Endothelial cell of umbilical vein (primary cell): Measurements from ENCODE around the gene OTOGL. TPM values are rescaled to one million over a fixed set of nuclear protein-coding genes. Genes with fewer than 3 reads are reported as not detected.

Experiments
- BruUV-seq: library from RNA; stranded (reverse); fragments of 400-500 nt; replicated peaks from 2 replicates; lab custom pipeline; 2021; lab: Mats Ljungman, UMichigan
- CTCF ChIA-PET: fragments of 300-600, 350-600 bp; sonication (Branson Sonifier 250); formaldehyde crosslinking; loops from one replicate; lab custom pipeline; 2021; ENCODE audit warnings: antibody characterized with exemption, inconsistent platforms; lab: Charles Lee
- POLR2A ChIA-PET: fragments of 300-600, 350-600 bp; sonication (Branson Sonifier 250); formaldehyde crosslinking; loops from one replicate; lab custom pipeline; 2021; ENCODE audit warnings: antibody characterized with exemption, inconsistent platforms; lab: Charles Lee
- DNase-seq: peaks from one replicate; pipeline ENCODE4 v3.0.0-alpha.2; 2011; ENCODE audit warnings: low read depth, low spot score
- FAIRE-seq: peaks from 2 replicates; lab custom pipeline; 2011; peaks lifted over from hg19 to GRCh38; lab: Jason Lieb, UNC
- H2AFZ ChIP-seq: 2 replicates; pipeline ENCODE4 v1.6.0; 2012; ENCODE audit warnings: low read depth, low read length, control low read depth, inconsistent platforms
- H3K27ac ChIP-seq: 2 replicates; pipeline ENCODE4 v1.5.1; 2011; ENCODE audit warnings: low read depth, mild to moderate bottlenecking, control low read depth, low read length, moderate library complexity; ENCODE audit not compliant: insufficient read depth
- H3K27me3 ChIP-seq, 2 experiments: 2 replicates each; pipeline versions ENCODE4 v1.6.0 to v1.6.1; 2011; ENCODE audit warnings: low read length in 2 of 2, mixed read lengths in 1 of 2; ENCODE audit not compliant: control insufficient read depth in 2 of 2, insufficient read depth in 2 of 2
- H3K36me3 ChIP-seq, 2 experiments: 2 replicates in 1 of 2; 3 replicates in 1 of 2; pipeline ENCODE4 v1.5.1; 2011; ENCODE audit warnings: low read length in 2 of 2, mild to moderate bottlenecking in 1 of 2, moderate library complexity in 1 of 2; ENCODE audit not compliant: control insufficient read depth in 2 of 2, insufficient read depth in 2 of 2; ENCODE audit errors: extremely low read depth in 1 of 2
- H3K4me1 ChIP-seq: 3 replicates; pipeline ENCODE4 v1.5.1; 2011; ENCODE audit warnings: mild to moderate bottlenecking, low read length; ENCODE audit not compliant: control insufficient read depth, insufficient read depth; ENCODE audit errors: extremely low read depth
- H3K4me2 ChIP-seq: 2 replicates; pipeline ENCODE4 v1.6.1; 2011; ENCODE audit warnings: low read length, control low read depth, mixed read lengths; ENCODE audit not compliant: insufficient read depth
- H3K4me3 ChIP-seq, 3 experiments: fragments of 200-600 bp in 1 of 3; sonication (generic), shearing (Covaris generic) in 1 of 3; replicated peaks in 1 of 3; 2 replicates each; pipeline ENCODE4 v1.5.1; 2011 to 2016; ENCODE audit warnings: control low read depth in 3 of 3, low read length in 3 of 3, mild to moderate bottlenecking in 2 of 3, inconsistent platforms in 1 of 3, low read depth in 1 of 3, moderate library complexity in 1 of 3; ENCODE audit not compliant: insufficient read depth in 1 of 3
- H3K79me2 ChIP-seq: 2 replicates; pipeline ENCODE4 v1.6.0; 2012; ENCODE audit warnings: low read length, inconsistent platforms; ENCODE audit not compliant: control insufficient read depth, insufficient read depth
- H3K9ac ChIP-seq: replicated peaks from 2 replicates; pipeline ENCODE3; 2011; ENCODE audit warnings: low read length, control low read depth; ENCODE audit not compliant: insufficient read depth; ENCODE audit errors: extremely low read depth
- H3K9me1 ChIP-seq: replicated peaks from 3 replicates; pipeline ENCODE4 v1.6.0; 2011; ENCODE audit warnings: mild to moderate bottlenecking, low read length; ENCODE audit not compliant: control insufficient read depth, insufficient read depth; ENCODE audit errors: extremely low read depth
- H3K9me3 ChIP-seq: replicated peaks from 2 replicates; pipeline ENCODE4 v1.5.1; 2012; ENCODE audit warnings: low read length, inconsistent platforms; ENCODE audit not compliant: control insufficient read depth, insufficient read depth
- H4K20me1 ChIP-seq: replicated peaks from 2 replicates; pipeline ENCODE3; 2011; ENCODE audit warnings: mild to moderate bottlenecking, low read length; ENCODE audit not compliant: control insufficient read depth, insufficient read depth; ENCODE audit errors: extremely low read depth
- FOS ChIP-seq: IDR thresholded peaks from 2 replicates; pipeline ENCODE4 v1.6.1; 2011; ENCODE audit warnings: mild to moderate bottlenecking, low read length, moderate library complexity, borderline replicate concordance; ENCODE audit not compliant: insufficient read depth
- GATA2 ChIP-seq: IDR thresholded peaks from 2 replicates; pipeline ENCODE4 v1.7.0; 2011; ENCODE audit warnings: low read depth, mild to moderate bottlenecking, moderate library complexity, mixed read lengths, low read length; ENCODE audit not compliant: insufficient read length, insufficient read depth
- JUN ChIP-seq: IDR thresholded peaks from 2 replicates; pipeline ENCODE4 v1.6.1; 2011; ENCODE audit warnings: borderline replicate concordance, low read depth; ENCODE audit not compliant: insufficient read length, insufficient read depth
- MYC ChIP-seq: IDR thresholded peaks from one replicate; pipeline ENCODE4 v1.6.1; 2011; ENCODE audit warnings: mild to moderate bottlenecking, low read depth, low read length
- POLR2AphosphoS5 ChIP-seq: IDR thresholded peaks from 2 replicates; pipeline ENCODE4 v1.6.1; 2012; ENCODE audit warnings: low read depth, mild to moderate bottlenecking, control low read depth, low read length, moderate library complexity; ENCODE audit not compliant: insufficient read depth
- dilution Hi-C: fragments of 300-500 bp; cut with MboI; formaldehyde crosslinking; loops from one replicate; pipeline ENCODE4 v1.15.0; 2019; ENCODE audit warnings: low sequenced_read_pairs; ENCODE audit not compliant: extremely low pct_ligation_motif_present
- intact Hi-C: fragments of 100-400 bp; cut with micrococcal nuclease; formaldehyde crosslinking; loops from one replicate; pipeline ENCODE4 v1.10.0; 2022
- polyA plus RNA-seq, 4 experiments: library from polyadenylated mRNA; depleted of rRNA in 3 of 4; stranded (reverse) in 3 of 4; unstranded in 1 of 4; fragments of >200 nt; gene quantifications; 2 replicates each; pipeline versions ENCODE4 v1.2.1 to v1.2.3, GENCODE V29; 2011 to 2012; ENCODE audit warnings: missing spikeins in 1 of 4
- total RNA-seq: library from RNA; stranded (reverse); gene quantifications from 2 replicates; pipeline ENCODE4 v1.2.3, GENCODE V29; 2021
- TF ChIP-seq, protein P1 (sequence below): IDR thresholded peaks from 2 replicates; pipeline ENCODE4 v1.6.1; 2011; ENCODE audit not compliant: insufficient read depth, insufficient read length

Gene OTOGL
- total and polyA plus RNA-seq, 2 donors (not counting 3 experiments of a cell fraction or from before 2014, with no cell fraction given) = 1.4 to 2.0 TPM

DNA sequence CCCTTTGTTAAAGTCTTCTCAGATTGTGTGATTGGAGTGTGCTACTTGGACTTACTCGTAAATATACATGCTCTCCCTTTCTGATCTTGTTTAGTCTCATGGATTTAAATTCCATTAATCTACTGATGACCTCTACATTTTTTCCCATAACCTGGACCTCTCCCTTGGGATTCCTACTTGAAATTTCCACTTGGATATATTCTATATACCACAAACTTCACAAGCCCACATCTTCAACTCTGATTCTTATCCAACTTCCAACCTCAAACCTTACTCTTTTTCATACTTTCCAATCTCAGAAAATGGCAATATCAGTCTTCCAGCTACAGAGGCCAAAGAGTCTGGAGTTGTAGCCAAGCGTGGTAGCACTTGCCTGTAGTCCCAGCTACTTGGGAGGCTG lies 49.1 kb upstream of the OTOGL start:
- no peak for FAIRE-seq
- ChIA-PET CTCF (no interaction called here), POLR2A (no interaction called here)
- Histone ChIP-seq H3K4me3 (no peak overlapping the region), H4K20me1 (no peaks in the 10 kb centered on the region), H3K79me2 (no peaks in the 10 kb centered on the region), H3K9ac (no peak overlapping the region), H3K9me3 (no peaks in the 10 kb centered on the region), H3K27me3 (no peaks in the 10 kb centered on the region), H2AFZ (no peak overlapping the region), H3K36me3 (no peaks in the 10 kb centered on the region), H3K27ac (no peak overlapping the region), H3K4me1 (peaks cover 2% of the 10 kb centered on the region), H3K4me2 (no peak overlapping the region), H3K9me1 (no peaks in the 10 kb centered on the region)
- BruUV-seq = no TSS peak
- DNase-seq = no peak
- intact Hi-C loops = no loop called here
- TF ChIP-seq JUN = no peak
- TF ChIP-seq POLR2AphosphoS5 = no peak
- TF ChIP-seq, protein P1, sequence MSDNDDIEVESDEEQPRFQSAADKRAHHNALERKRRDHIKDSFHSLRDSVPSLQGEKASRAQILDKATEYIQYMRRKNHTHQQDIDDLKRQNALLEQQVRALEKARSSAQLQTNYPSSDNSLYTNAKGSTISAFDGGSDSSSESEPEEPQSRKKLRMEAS = no peak
- no peak for TF ChIP-seq MYC
- dilution Hi-C loops = no loop called here

DNA sequence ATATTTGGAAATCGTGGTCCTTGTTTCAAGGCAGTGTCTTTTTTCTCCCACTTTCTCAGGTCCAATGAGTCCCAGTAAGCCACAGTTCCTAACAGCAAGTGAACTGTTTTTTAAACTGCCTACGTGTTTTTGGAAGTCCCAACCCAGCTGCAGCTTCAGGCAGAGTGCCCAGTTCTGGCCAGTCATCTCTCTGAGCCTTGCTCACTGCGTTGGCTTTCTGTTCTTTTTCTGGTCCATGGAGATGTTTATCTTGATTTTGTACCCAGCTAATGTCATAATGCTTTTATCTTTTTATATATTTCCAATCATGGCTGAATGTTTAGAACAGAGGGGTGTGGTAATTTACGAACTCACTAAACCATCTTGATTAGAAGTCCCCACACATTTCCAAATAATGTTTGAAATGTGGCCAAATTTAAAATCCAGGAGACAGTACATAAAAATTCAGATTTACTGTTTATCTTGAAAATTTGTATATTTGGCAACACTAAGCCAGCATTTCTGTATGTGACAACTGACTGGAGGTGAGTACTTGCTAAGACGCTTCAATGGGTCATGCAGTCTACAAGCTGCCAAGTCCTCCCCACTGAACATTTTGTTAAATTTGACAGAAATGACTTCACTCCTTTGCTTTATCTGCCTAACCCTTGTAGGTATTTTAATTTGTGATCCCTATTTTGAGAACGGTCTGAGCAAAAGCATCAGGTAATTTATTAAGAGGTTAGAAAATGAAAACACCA lies 46.1 kb upstream of the OTOGL start:
- DNase-seq (peak; percentile 75), FAIRE-seq (no peak)
- Histone ChIP-seq H3K27me3 (no peaks in the 10 kb centered on the region), H3K27ac (no peak overlapping the region), H3K4me3 (no peak overlapping the region), H3K9me1 (no peaks in the 10 kb centered on the region), H3K4me2 (no peak overlapping the region), H3K4me1 (peaks cover 15% of the 10 kb centered on the region), H4K20me1 (no peaks in the 10 kb centered on the region), H3K79me2 (no peaks in the 10 kb centered on the region), H3K9ac (no peak overlapping the region), H3K36me3 (no peaks in the 10 kb centered on the region), H3K9me3 (no peaks in the 10 kb centered on the region), H2AFZ (no peak overlapping the region)
- POLR2A ChIA-PET = no interaction called here
- CTCF ChIA-PET = interaction anchor here (1.5 kb wide), 1 partner anchor 134 kb away, joined by 6 read pairs; no protein-coding TSS in a partner anchor
- BruUV-seq = no TSS peak
- intact Hi-C loops = no loop called here
- TF ChIP-seq FOS = no peak
- peak; percentile 34 for TF ChIP-seq GATA2
- dilution Hi-C loops = no loop called here
